AG04450 (cell line): Measurements from ENCODE around the gene BLTP2. TPM values are rescaled to one million over a fixed set of nuclear protein-coding genes. Genes with fewer than 3 reads are reported as not detected.

Experiments used
- CTCF ChIA-PET: fragments of 300-600, 350-600 bp; formaldehyde crosslinking; extraction: SDS; loops from one replicate; lab custom pipeline; 2022; ENCODE audit warnings: antibody characterized with exemption, inconsistent platforms; lab: Charles Lee
- POLR2A ChIA-PET: fragments of 350-600 bp; formaldehyde crosslinking; extraction: SDS; loops from one replicate; lab custom pipeline; 2021; ENCODE audit warnings: antibody characterized with exemption, inconsistent platforms; lab: Yijun Ruan, JAX
- DNase-seq: peaks from one replicate; pipeline ENCODE4 v3.0.0-alpha.2; 2011; ENCODE audit warnings: low read depth, low spot score
- H3K27ac ChIP-seq: one replicate; pipeline ENCODE4 v1.5.1; 2012; ENCODE audit warnings: low read depth, low read length, control low read depth
- H3K27me3 ChIP-seq: one replicate; pipeline ENCODE4 v1.6.0; 2012; ENCODE audit warnings: low read length; ENCODE audit not compliant: control insufficient read depth, insufficient read depth
- H3K4me3 ChIP-seq: 2 replicates; pipeline ENCODE4 v1.5.1; 2011; ENCODE audit warnings: mild to moderate bottlenecking, low read depth, low read length, control low read depth
- H3K9me3 ChIP-seq: 2 replicates; pipeline ENCODE4 v1.5.1; 2012; ENCODE audit warnings: low read length; ENCODE audit not compliant: control insufficient read depth, insufficient read depth
- CTCF ChIP-seq: IDR thresholded peaks from 2 replicates; pipeline ENCODE4 v1.5.1; 2011; ENCODE audit warnings: low read depth, low read length, control low read depth, inconsistent platforms
- polyA minus RNA-seq: library from RNA; depleted of rRNA, polyadenylated mRNA; stranded (reverse); fragments of >200 nt; gene quantifications from 2 replicates; pipeline ENCODE4 v1.2.3, GENCODE V29; 2011; rRNA and poly(A)+ RNA removed
- polyA plus RNA-seq: library from polyadenylated mRNA; depleted of rRNA; stranded (reverse); fragments of >200 nt; gene quantifications from 2 replicates; pipeline ENCODE4 v1.2.3, GENCODE V29; 2011; rRNA removed

The BLTP2 gene
- 141 and 156 TPM in 2 replicates for polyA plus RNA-seq
- 293 and 417 TPM in 2 replicates for polyA minus RNA-seq

GRCh38 chr17:28644787-28645575, at the start of gene BLTP2:
TSS of gene BLTP2 (minus strand) at chr17:28645158. CDS start at chr17:28645056, 102 bp downstream.
- peak within 1 kb of the TSS; percentile 91 for H3K4me3 ChIP-seq
- ChIA-PET POLR2A (interaction anchor here (0.6 to 2.2 kb wide), 5 partner anchors 17 to 74 kb away, joined by 3 to 17 read pairs (median 3); partner anchors contain the start of genes PIGS, SDF2 and SUPT6H), CTCF (interaction anchor here (0.8 to 1.4 kb wide), 4 partner anchors 13 to 65 kb away, joined by 4 to 6 read pairs (median 4); no protein-coding TSS in a partner anchor)
- DNase-seq = peak; percentile 84
- H3K27ac ChIP-seq = peak within 1 kb of the TSS; percentile 52
- no peaks in the 10 kb centered on the region for H3K27me3 ChIP-seq
- TF ChIP-seq CTCF = no peak
- H3K9me3 ChIP-seq = no peaks in the 10 kb centered on the region; the same call in 1 of the 2 replicates

GRCh38 chr17:28693869-28694268, 48.9 kb upstream of the BLTP2 start:
- no peak for DNase-seq
- ChIA-PET CTCF (interaction anchor here (0.6 kb wide), 1 partner anchor 33 kb away, joined by 3 read pairs; no protein-coding TSS in a partner anchor), POLR2A (no interaction called here)
- TF ChIP-seq CTCF = no peak
- Histone ChIP-seq H3K9me3 (no peaks in the 10 kb centered on the region), H3K27me3 (no peaks in the 10 kb centered on the region), H3K4me3 (no peak overlapping the region), H3K27ac (no peak overlapping the region)

- H3K9me3 ChIP-seq = no peaks in the 10 kb centered on the region
- CTCF ChIA-PET = interaction anchor here (0.6 to 1.1 kb wide), 2 partner anchors 43 to 74 kb away, joined by 4 read pairs; no protein-coding TSS in a partner anchor
- H3K27me3 ChIP-seq = no peaks in the 10 kb centered on the region
- no peak for TF ChIP-seq CTCF
- no peak overlapping the region for H3K27ac ChIP-seq
- POLR2A ChIA-PET = no interaction called here
- no peak overlapping the region for H3K4me3 ChIP-seq
- DNase-seq = no peak
Measured at GRCh38 chr17:28689011-28689410, 44.1 kb upstream of the BLTP2 start.

- H3K27me3 ChIP-seq = no peaks in the 10 kb centered on the region
- ChIA-PET POLR2A (no interaction called here), CTCF (interaction anchor here (0.6 to 1.1 kb wide), 2 partner anchors 43 to 75 kb away, joined by 4 read pairs; no protein-coding TSS in a partner anchor)
- no peak for DNase-seq
- TF ChIP-seq CTCF = no peak
- H3K4me3 ChIP-seq = no peak overlapping the region
- no peaks in the 10 kb centered on the region for H3K9me3 ChIP-seq
- no peak overlapping the region for H3K27ac ChIP-seq
Measured at GRCh38 chr17:28688481-28688880, 43.5 kb upstream of the BLTP2 start.

- TF ChIP-seq CTCF = no peak
- Histone ChIP-seq H3K27me3 (no peaks in the 10 kb centered on the region), H3K4me3 (no peak overlapping the region), H3K27ac (no peak overlapping the region), H3K9me3 (no peaks in the 10 kb centered on the region)
- ChIA-PET CTCF (no interaction called here), POLR2A (no interaction called here)
- no peak for DNase-seq
Measured at GRCh38 chr17:28686296-28686695, 41.3 kb upstream of the BLTP2 start.
